Measurements from ENCODE around the gene MPP3. TPM values are rescaled to one million over a fixed set of nuclear protein-coding genes. Genes with fewer than 3 reads are reported as not detected.

Gene MPP3
- total and polyA plus RNA-seq, 2 donors from 2014 or later, result 3.2 to 5.8 TPM

- Histone ChIP-seq H3K27ac (ENCODE audit: low read depth in 2 of 2, low read length in 2 of 2) (no peak overlapping the region), H3K4me3 (ENCODE audit: low read length in 3 of 3) (no peak overlapping the region)
- no peak for TF ChIP-seq CTCF (IDR thresholded peaks at IDR 0.05; ENCODE audit: borderline replicate concordance, extremely low read depth, insufficient read depth)
Measured at GRCh38 chr17:43853546-43853945, 20.6 kb upstream of the MPP3 start.

GRCh38 chr17:43852571-43852970 is 19.6 kb upstream of the MPP3 start:
- no peaks in the 10 kb centered on the region for H3K36me3 ChIP-seq (ENCODE audit: control insufficient read depth in 2 of 3, insufficient read depth in 3 of 3, low read length in 3 of 3)
- no peak for TF ChIP-seq CTCF (IDR thresholded peaks at IDR 0.05; ENCODE audit: borderline replicate concordance, extremely low read depth, insufficient read depth)
- H3K27ac ChIP-seq (ENCODE audit: low read depth in 2 of 2, low read length in 2 of 2), result no peak overlapping the region
- no peak overlapping the region for H3K9ac ChIP-seq (ENCODE audit: low read length in 3 of 3)
- no peaks in the 10 kb centered on the region for H3K9me3 ChIP-seq (ENCODE audit: control insufficient read depth in 2 of 3, insufficient read depth in 1 of 3, low read length in 3 of 3)
- H3K4me3 ChIP-seq (ENCODE audit: low read length in 3 of 3), result no peak overlapping the region
- intact Hi-C loops (cut with DNase I), result no loop called here
- DNase-seq (peak in 1 of 5 donors; percentile 36), FAIRE-seq (no peak)
- no peaks in the 10 kb centered on the region for H3K27me3 ChIP-seq (ENCODE audit: control insufficient read depth, insufficient read depth, low read length)
- H3K4me1 ChIP-seq (ENCODE audit: control insufficient read depth in 2 of 3, insufficient read depth in 2 of 3, low read depth in 1 of 3, low read length in 3 of 3), result no peaks in the 10 kb centered on the region

More at GRCh38 chr17:43853546-43853945, 20.6 kb upstream of the MPP3 start:
- intact Hi-C loops (cut with DNase I), result no loop called here
- no peak overlapping the region for H3K9ac ChIP-seq (ENCODE audit: low read length in 3 of 3)
- no peaks in the 10 kb centered on the region for H3K4me1 ChIP-seq (ENCODE audit: control insufficient read depth in 2 of 3, insufficient read depth in 2 of 3, low read depth in 1 of 3, low read length in 3 of 3)
- H3K27me3 ChIP-seq (ENCODE audit: control insufficient read depth, insufficient read depth, low read length), result no peaks in the 10 kb centered on the region
- no peaks in the 10 kb centered on the region for H3K36me3 ChIP-seq (ENCODE audit: control insufficient read depth in 2 of 3, insufficient read depth in 3 of 3, low read length in 3 of 3)
- DNase-seq (peak in 2 of 5 donors; percentile 34 to 39), FAIRE-seq (no peak)
- H3K9me3 ChIP-seq (ENCODE audit: control insufficient read depth in 2 of 3, insufficient read depth in 1 of 3, low read length in 3 of 3), result no peaks in the 10 kb centered on the region

- Histone ChIP-seq H3K9ac (ENCODE audit: low read length in 3 of 3) (no peak overlapping the region), H3K9me3 (ENCODE audit: control insufficient read depth in 2 of 3, insufficient read depth in 1 of 3, low read length in 3 of 3) (no peaks in the 10 kb centered on the region), H3K27ac (ENCODE audit: low read depth in 2 of 2, low read length in 2 of 2) (no peak overlapping the region), H3K27me3 (ENCODE audit: control insufficient read depth, insufficient read depth, low read length) (no peaks in the 10 kb centered on the region), H3K36me3 (ENCODE audit: control insufficient read depth in 2 of 3, insufficient read depth in 3 of 3, low read length in 3 of 3) (no peaks in the 10 kb centered on the region), H3K4me1 (ENCODE audit: control insufficient read depth in 2 of 3, insufficient read depth in 2 of 3, low read depth in 1 of 3, low read length in 3 of 3) (peaks cover 3 to 5% (median 5%) of the 10 kb centered on the region in 3 donors), H3K4me3 (ENCODE audit: low read length in 3 of 3) (no peak overlapping the region)
- intact Hi-C loops (cut with DNase I), result loop anchor here (10.0 kb wide), 1 partner anchor 64 kb away; the partner anchor contains the start of gene CFAP97D1
- DNase-seq, result peak in 1 of 5 donors; percentile 57
- no peak for TF ChIP-seq CTCF (IDR thresholded peaks at IDR 0.05; ENCODE audit: borderline replicate concordance, extremely low read depth, insufficient read depth)
- FAIRE-seq, result no peak
Measured at GRCh38 chr17:43849116-43849515, 16.2 kb upstream of the MPP3 start.

GRCh38 chr17:43848601-43849000 is 15.7 kb upstream of the MPP3 start:
- no peak for FAIRE-seq
- Histone ChIP-seq H3K36me3 (ENCODE audit: control insufficient read depth in 2 of 3, insufficient read depth in 3 of 3, low read length in 3 of 3) (no peaks in the 10 kb centered on the region), H3K4me1 (ENCODE audit: control insufficient read depth in 2 of 3, insufficient read depth in 2 of 3, low read depth in 1 of 3, low read length in 3 of 3) (peaks cover 3 to 5% (median 5%) of the 10 kb centered on the region in 3 donors), H3K9ac (ENCODE audit: low read length in 3 of 3) (no peak overlapping the region), H3K27me3 (ENCODE audit: control insufficient read depth, insufficient read depth, low read length) (no peaks in the 10 kb centered on the region), H3K4me3 (ENCODE audit: low read length in 3 of 3) (no peak overlapping the region), H3K27ac (ENCODE audit: low read depth in 2 of 2, low read length in 2 of 2) (no peak overlapping the region), H3K9me3 (ENCODE audit: control insufficient read depth in 2 of 3, insufficient read depth in 1 of 3, low read length in 3 of 3) (no peaks in the 10 kb centered on the region)
- TF ChIP-seq CTCF (IDR thresholded peaks at IDR 0.05; ENCODE audit: borderline replicate concordance, extremely low read depth, insufficient read depth), result no peak
- intact Hi-C loops (cut with DNase I), result loop anchor here (10.0 kb wide), 1 partner anchor 64 kb away; the partner anchor contains the start of gene CFAP97D1
- no peak for DNase-seq
